ENCODE data around the gene BACE2. TPM values are rescaled to one million over a fixed set of nuclear protein-coding genes. Genes with fewer than 3 reads are reported as not detected.

The BACE2 gene
- total RNA-seq, 1 donor from 2014 or later, result 16.8 TPM

DNA sequence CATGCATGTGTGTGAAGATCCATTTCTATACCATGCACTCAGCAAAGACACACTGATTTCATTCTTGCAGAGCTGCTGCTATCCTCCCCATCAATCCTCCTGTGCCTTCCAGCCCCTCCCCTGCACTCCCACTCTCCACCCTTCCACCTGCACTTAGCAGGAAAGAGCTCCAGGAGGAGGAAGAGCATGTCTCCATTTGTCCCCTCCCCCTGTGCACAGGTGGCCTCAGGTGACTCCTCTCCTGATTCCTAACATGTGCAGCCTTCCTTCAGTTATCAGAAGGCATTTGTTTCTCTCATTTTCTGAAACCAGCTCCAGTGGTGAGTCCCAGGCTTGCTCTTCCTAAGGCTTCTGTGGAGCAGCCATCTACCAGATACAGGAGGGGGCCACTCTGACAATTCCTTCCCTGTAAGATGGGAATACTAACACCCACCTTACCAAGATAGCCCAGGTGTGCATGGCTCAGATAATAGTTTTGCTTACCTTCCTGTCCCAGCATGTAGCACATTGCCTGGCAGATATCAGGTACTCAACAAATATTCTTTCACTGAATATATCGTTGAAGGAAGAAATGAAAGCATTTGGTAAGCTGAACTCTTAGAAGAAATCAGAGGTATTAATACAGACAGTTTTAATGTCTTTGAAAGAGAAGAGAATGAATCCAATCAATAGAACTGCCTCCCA is 126.7 kb downstream of the BACE2 start:
- no peaks in the 10 kb centered on the region for H3K36me3 Mint-ChIP-seq (ENCODE audit: low read depth, unreplicated experiment)
- H4K20me1 ChIP-seq (ENCODE audit: insufficient read depth, low read length), result no peaks in the 10 kb centered on the region
- no peak overlapping the region for H3K4me2 ChIP-seq (ENCODE audit: low read length)
- no peaks in the 10 kb centered on the region for H3K4me1 Mint-ChIP-seq (ENCODE audit: low read depth, unreplicated experiment)
- H3K79me2 ChIP-seq (ENCODE audit: insufficient read depth, low read length), result no peaks in the 10 kb centered on the region
- H3K27me3 Mint-ChIP-seq (ENCODE audit: low read depth, unreplicated experiment), result peaks cover 14% of the 10 kb centered on the region
- FAIRE-seq (no peak), DNase-seq (ENCODE audit: low read depth) (no peak)
- peaks cover 5% of the 10 kb centered on the region for H3K9me3 Mint-ChIP-seq (ENCODE audit: unreplicated experiment)
- H3K27me3 ChIP-seq (ENCODE audit: insufficient read depth, low read length), result peaks cover 2% of the 10 kb centered on the region
- no peaks in the 10 kb centered on the region for H3K4me1 ChIP-seq (ENCODE audit: insufficient read depth, low read length)
- no peak overlapping the region for H3K9ac ChIP-seq (ENCODE audit: low read length)
- H3K9me3 ChIP-seq (ENCODE audit: insufficient read depth, low read depth, low read length), result peaks cover 2% of the 10 kb centered on the region
- no peak overlapping the region for H3K4me3 Mint-ChIP-seq (ENCODE audit: unreplicated experiment)
- H3K4me3 ChIP-seq (ENCODE audit: insufficient read depth, low read depth, low read length), result no peak overlapping the region
- TF ChIP-seq EZH2 (IDR thresholded peaks at IDR 0.05; ENCODE audit: insufficient read depth, low read length) (no peak), CTCF (IDR thresholded peaks at IDR 0.05; ENCODE audit: insufficient read depth, low read depth, low read length) (no peak)
- H2AFZ ChIP-seq (ENCODE audit: low read depth, low read length), result no peak overlapping the region
- H3K27ac Mint-ChIP-seq (ENCODE audit: unreplicated experiment), result no peak overlapping the region
- H3K27ac ChIP-seq (ENCODE audit: low read depth, low read length), result no peak overlapping the region
- H3K36me3 ChIP-seq (ENCODE audit: insufficient read depth, low read length), result no peaks in the 10 kb centered on the region

DNA sequence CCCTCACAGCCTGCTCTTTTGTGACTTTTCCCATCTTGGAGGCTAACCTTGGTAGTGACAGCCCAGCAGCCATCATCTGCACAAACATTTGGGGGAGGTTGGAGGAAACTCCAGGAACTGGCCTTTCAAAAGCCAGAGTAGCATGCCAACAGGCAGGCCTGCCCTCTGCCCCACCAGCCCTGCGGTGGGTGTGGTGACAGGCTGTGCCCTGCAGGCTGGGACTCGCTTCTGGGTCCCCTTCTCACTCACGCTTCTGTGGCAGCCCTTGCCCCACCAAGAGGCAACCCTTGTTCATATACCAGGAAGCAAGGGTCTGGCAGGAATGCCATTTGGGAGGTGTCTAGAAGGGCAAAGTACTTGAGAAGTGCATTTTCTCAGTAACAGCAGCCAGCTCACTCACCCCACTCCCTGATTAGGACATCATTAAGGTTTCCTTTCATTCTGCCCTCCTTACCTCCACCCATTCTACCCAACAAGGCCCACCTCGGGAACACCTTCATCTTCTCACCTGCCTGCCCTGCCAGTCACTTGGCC is 127.8 kb downstream of the BACE2 start:
- H3K9ac ChIP-seq (ENCODE audit: low read length), result no peak overlapping the region
- H3K4me1 ChIP-seq (ENCODE audit: insufficient read depth, low read length), result no peaks in the 10 kb centered on the region
- no peak overlapping the region for H3K4me2 ChIP-seq (ENCODE audit: low read length)
- no peaks in the 10 kb centered on the region for H3K36me3 Mint-ChIP-seq (ENCODE audit: low read depth, unreplicated experiment)
- no peaks in the 10 kb centered on the region for H4K20me1 ChIP-seq (ENCODE audit: insufficient read depth, low read length)
- no peak for FAIRE-seq
- no peak overlapping the region for H3K27ac ChIP-seq (ENCODE audit: low read depth, low read length)
- no peaks in the 10 kb centered on the region for H3K4me1 Mint-ChIP-seq (ENCODE audit: low read depth, unreplicated experiment)
- H3K27ac Mint-ChIP-seq (ENCODE audit: unreplicated experiment), result no peak overlapping the region
- no peaks in the 10 kb centered on the region for H3K79me2 ChIP-seq (ENCODE audit: insufficient read depth, low read length)
- DNase-seq (ENCODE audit: low read depth), result no peak
- H3K9me3 Mint-ChIP-seq (ENCODE audit: unreplicated experiment), result peaks cover 5% of the 10 kb centered on the region
- peaks cover 2% of the 10 kb centered on the region for H3K9me3 ChIP-seq (ENCODE audit: insufficient read depth, low read depth, low read length)
- no peak overlapping the region for H2AFZ ChIP-seq (ENCODE audit: low read depth, low read length)
- no peaks in the 10 kb centered on the region for H3K36me3 ChIP-seq (ENCODE audit: insufficient read depth, low read length)
- H3K27me3 Mint-ChIP-seq (ENCODE audit: low read depth, unreplicated experiment), result peaks cover 9% of the 10 kb centered on the region
- TF ChIP-seq EZH2 (IDR thresholded peaks at IDR 0.05; ENCODE audit: insufficient read depth, low read length), result no peak
- TF ChIP-seq CTCF (IDR thresholded peaks at IDR 0.05; ENCODE audit: insufficient read depth, low read depth, low read length), result no peak
- no peak overlapping the region for H3K4me3 ChIP-seq (ENCODE audit: insufficient read depth, low read depth, low read length)
- no peak overlapping the region for H3K4me3 Mint-ChIP-seq (ENCODE audit: unreplicated experiment)
- no peaks in the 10 kb centered on the region for H3K27me3 ChIP-seq (ENCODE audit: insufficient read depth, low read length)

- no peak overlapping the region for H2AFZ ChIP-seq (ENCODE audit: low read depth, low read length)
- Mint-ChIP-seq H3K4me3 (ENCODE audit: unreplicated experiment) (no peak overlapping the region), H3K9me3 (ENCODE audit: unreplicated experiment) (peaks cover 11% of the 10 kb centered on the region), H3K4me1 (ENCODE audit: low read depth, unreplicated experiment) (no peaks in the 10 kb centered on the region), H3K36me3 (ENCODE audit: low read depth, unreplicated experiment) (no peaks in the 10 kb centered on the region), H3K27me3 (ENCODE audit: low read depth, unreplicated experiment) (peaks cover 18% of the 10 kb centered on the region), H3K27ac (ENCODE audit: unreplicated experiment) (no peak overlapping the region)
- H3K27me3 ChIP-seq (ENCODE audit: insufficient read depth, low read length), result no peaks in the 10 kb centered on the region
- H3K4me2 ChIP-seq (ENCODE audit: low read length), result no peak overlapping the region
- H4K20me1 ChIP-seq (ENCODE audit: insufficient read depth, low read length), result no peaks in the 10 kb centered on the region
- no peaks in the 10 kb centered on the region for H3K9me3 ChIP-seq (ENCODE audit: insufficient read depth, low read depth, low read length)
- H3K9ac ChIP-seq (ENCODE audit: low read length), result no peak overlapping the region
- no peaks in the 10 kb centered on the region for H3K36me3 ChIP-seq (ENCODE audit: insufficient read depth, low read length)
- FAIRE-seq (no peak), DNase-seq (ENCODE audit: low read depth) (no peak)
- no peak for TF ChIP-seq EZH2 (IDR thresholded peaks at IDR 0.05; ENCODE audit: insufficient read depth, low read length)
- TF ChIP-seq CTCF (IDR thresholded peaks at IDR 0.05; ENCODE audit: insufficient read depth, low read depth, low read length), result no peak
- H3K79me2 ChIP-seq (ENCODE audit: insufficient read depth, low read length), result no peaks in the 10 kb centered on the region
- no peak overlapping the region for H3K27ac ChIP-seq (ENCODE audit: low read depth, low read length)
- H3K4me3 ChIP-seq (ENCODE audit: insufficient read depth, low read depth, low read length), result no peak overlapping the region
- no peaks in the 10 kb centered on the region for H3K4me1 ChIP-seq (ENCODE audit: insufficient read depth, low read length)
Measured at GRCh38 chr21:41302976-41303375, 135.0 kb downstream of the BACE2 start.
